ENCODE results near the gene CERS1. TPM values are rescaled to one million over a fixed set of nuclear protein-coding genes. Genes with fewer than 3 reads are reported as not detected.
"Not testable (repeated sequence)": the region's sequence is repeated elsewhere in the genome, so short reads cannot be mapped to it uniquely, and the experiment has no call there.

CERS1 gene
- total RNA-seq, 1 donor from 2014 or later, result not detected

DNA sequence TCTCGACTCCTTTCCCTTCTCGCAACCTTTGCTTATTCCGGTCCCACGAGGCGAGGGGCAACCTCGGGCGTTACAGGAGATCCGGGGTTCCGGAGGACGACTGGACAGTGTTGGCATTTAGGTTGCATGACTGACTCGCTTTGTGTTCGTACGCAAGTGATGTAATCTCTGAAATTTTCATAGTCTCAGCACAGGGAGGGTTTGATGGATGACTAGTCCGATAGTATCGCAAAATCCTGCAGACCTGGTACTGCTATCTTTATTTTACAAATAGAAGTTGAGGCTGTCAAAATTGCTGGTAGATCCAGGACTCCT lies 23.9 kb upstream of the CERS1 start:
- intact Hi-C loops (cut with micrococcal nuclease), result loop anchor here (1.0 to 5.0 kb wide), 14 partner anchors 12 to 400 kb away; partner anchors contain the start of genes ARMC6, BORCS8, CRTC1 and ELL

DNA sequence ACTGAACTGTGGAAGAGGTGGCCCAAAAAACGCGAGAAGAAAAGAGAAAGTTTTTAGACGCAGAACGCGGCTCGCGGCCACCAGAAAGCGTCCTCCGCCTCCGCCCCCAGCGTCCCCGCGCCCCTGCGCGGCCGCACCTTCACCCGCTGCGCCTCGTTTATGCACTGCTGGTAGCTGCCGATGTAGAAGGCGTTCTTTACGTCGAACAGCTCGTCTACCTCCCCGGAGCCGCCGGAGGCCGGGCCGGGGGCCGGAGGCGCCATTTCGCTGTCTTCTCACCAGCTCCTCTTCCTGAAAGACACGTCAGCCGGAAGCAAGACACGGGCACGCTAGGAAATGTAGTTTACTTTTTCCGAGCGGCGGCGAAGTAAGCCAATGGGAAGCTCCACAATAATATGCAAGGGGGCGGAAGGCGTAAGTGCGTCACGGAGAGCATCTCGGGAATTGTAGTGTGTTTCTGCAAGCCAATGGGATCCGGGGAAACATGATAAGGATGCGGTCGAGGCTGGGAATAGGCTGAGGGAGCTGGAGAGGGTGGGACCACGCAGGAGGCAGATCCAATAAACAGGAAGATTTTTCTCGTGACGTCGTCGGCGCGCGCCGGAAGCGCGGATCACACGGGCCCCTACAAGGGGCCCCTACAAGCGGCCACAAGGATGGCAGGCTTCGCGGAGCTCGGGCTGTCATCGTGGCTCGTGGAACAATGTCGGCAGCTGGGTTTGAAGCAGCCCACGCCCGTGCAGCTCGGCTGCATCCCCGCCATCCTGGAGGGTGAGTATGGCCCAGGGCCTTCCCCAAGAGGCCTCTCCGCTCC lies 23.3 kb upstream of the CERS1 start, which contains the start of the genes COPE and DDX49:
Gene COPE (minus strand): TSS at position 302 of the 814 bp plus-strand sequence. CDS start 39 bp downstream, at position 263.
Gene DDX49 (plus strand): TSS at position 630 of the 814 bp plus-strand sequence. CDS start 27 bp downstream, at position 657.
- intact Hi-C loops (cut with micrococcal nuclease), result loop anchor here (1.0 to 5.0 kb wide), 14 partner anchors 13 to 401 kb away; partner anchors contain the start of genes ARMC6, BORCS8, CRTC1 and ELL

DNA sequence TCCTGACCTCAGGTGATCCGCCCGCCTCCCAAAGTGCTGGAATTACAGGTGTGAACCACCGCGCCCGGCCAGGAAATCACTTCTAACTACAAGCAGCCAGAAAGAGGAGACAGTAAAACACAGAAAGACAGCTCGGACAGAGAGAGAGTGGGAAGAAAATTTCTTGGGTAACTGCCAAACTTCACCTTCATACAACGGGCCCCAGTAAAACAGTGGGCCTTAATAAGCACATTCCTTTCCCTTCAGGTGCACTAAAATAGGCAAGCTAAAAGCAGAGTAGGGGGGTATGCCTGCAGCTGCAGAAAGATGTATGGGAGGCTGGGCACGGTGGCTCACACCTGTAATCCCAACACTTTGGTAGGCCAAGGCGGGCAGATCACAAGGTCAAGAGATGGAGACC lies 21.6 kb upstream of the CERS1 start:
- intact Hi-C loops (cut with micrococcal nuclease), result loop anchor here (5.0 kb wide), 1 partner anchor 330 kb away; the partner anchor contains the start of gene REX1BD

DNA sequence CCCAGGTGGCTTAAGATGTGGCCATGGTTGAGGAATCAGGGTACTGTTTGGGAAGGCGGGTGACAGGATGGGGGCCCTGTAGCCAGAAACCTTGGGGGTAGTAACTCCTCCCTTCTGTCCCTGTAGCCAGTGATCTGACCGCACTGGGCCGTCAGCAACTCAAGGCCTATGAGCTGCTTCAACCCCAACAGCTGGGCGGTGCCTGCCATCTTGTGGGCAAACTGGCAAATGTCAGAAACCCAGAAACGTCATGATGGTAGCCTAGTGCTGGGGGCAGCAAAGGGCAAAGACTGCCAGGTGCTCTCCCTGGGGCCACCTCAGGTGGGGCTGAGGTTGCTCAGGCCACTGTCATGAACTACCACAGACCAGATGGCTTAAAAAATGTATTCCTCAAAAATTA lies 19.7 kb upstream of the CERS1 start:
- intact Hi-C loops (cut with micrococcal nuclease), result loop anchor here (5.0 kb wide), 1 partner anchor 328 kb away; the partner anchor contains the start of gene REX1BD

DNA sequence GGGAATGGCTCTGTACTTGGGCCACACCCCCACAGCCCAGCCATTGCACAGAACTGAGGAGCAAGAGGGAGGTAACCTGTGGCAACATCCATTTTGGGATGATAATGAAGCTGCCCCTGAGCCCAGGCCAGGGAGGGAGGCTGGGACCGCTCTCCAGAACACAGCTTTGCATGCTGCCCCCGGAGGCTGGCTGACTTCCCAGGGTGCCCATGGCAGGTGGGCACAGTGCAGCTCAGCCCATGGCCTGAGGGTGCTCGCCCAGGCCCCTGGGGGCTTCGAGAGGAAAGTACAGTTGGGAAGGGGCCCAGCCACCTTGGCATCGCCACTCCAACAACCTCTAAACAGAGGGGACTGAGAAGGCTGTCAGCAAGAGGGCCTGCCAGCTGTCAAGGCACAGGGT lies 17.5 kb upstream of the CERS1 start:
- intact Hi-C loops (cut with micrococcal nuclease), result no loop called here

DNA sequence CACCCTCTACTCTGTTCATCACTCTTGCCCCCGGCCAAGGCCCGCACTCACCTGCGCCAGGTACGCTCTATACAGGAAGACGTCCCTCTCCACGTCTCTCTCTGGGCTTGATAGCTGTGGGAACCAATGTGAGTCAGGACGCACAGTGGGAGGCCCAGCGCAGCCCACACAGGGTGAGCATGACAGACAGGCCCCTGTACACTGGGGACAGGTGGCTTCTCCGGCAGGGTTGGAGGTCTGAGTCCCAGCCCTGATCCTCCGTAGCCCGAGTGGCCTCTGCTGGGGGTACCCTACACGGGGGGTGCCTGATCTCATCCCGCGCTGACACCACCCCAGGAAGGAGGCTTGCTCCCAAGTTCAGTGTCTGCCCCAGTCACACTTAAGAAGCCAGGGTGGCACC lies 17.0 kb upstream of the CERS1 start:
- intact Hi-C loops (cut with micrococcal nuclease), result no loop called here

DNA sequence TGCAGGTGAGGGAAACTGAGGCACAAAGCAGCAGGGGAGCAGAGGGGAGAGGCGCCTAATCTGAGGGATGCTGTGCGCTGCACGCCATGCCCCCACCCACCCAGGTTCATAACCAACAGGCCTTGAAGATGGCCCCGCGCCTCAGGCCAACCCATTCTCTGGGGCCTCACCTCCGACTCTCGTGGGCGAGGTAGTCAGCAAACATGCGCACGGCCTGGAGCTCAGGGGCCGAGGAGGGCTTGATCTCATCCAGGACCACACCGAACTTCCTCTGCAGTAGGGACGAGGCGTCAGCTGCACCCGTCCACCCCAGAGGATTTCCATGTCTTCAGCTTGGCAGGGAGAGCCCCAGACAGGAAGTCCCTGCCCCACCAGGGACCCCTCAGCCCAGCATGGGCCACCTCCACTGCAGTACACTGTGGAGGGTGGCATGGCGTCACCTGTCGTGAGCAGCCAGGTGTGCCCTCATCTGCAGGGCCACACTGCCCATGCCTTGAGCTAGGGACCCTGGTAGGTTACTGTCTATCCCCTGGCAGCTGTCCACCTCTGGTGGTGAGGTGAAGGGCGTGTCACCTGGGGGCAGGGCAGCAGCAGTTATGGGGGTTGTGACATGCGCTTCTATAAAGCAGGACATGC lies 15.0 kb upstream of the CERS1 start:
- intact Hi-C loops (cut with micrococcal nuclease), result no loop called here

DNA sequence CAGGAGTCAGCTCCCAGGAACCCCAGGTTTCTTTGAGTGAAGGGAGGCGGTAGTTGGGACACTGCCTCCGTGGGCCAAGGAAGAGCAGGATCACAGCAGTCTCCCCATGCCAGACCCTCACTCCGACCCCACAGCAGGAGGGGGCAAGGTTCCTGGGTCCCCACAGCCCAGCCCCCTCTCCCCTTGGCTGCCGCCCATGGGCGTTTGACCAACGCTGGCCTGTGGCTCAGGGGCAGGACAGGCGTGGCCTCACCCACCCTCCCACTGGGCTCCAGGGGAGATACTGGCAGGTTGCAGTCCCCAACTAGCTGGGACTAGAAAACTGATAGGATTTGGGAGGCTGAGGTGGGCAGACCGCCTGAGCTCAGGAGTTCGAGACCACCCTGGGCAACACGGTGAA lies 14.1 kb upstream of the CERS1 start:
- intact Hi-C loops (cut with micrococcal nuclease), result no loop called here

DNA sequence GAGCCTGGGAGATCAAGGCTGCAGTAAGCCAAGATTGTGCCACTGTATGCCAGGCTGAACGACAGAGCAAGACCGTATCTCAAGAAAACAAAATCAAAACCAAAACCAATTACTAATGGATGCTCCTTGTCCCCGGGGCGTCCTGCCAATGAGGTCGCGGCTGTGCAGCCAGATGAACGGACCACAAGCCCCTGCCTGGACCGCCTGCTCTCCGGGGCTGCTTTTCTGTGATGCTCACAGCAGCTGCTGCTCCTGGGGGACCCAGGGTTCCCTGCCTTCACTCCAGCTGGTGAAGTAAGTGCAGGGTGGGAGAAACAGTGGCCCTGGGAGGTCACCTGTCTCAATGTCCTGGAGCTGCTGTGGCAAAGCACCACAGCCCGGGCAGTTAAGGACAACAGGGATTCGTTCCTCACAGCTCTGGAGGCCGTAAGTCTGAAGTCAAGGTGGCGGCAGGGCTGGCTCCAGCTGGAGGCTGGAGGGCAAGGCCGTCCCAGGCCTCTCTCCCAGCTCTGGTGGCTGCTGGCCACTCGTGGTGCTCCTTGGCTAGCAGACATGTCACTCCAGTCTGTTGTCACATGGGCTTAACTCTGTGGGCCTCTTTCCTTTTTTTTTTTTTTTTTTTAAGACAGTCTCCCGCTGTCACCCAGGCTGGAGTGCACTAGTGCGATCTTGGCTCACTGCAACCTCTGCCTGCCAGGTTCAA lies 13.1 kb upstream of the CERS1 start:
- intact Hi-C loops (cut with micrococcal nuclease), result no loop called here

DNA sequence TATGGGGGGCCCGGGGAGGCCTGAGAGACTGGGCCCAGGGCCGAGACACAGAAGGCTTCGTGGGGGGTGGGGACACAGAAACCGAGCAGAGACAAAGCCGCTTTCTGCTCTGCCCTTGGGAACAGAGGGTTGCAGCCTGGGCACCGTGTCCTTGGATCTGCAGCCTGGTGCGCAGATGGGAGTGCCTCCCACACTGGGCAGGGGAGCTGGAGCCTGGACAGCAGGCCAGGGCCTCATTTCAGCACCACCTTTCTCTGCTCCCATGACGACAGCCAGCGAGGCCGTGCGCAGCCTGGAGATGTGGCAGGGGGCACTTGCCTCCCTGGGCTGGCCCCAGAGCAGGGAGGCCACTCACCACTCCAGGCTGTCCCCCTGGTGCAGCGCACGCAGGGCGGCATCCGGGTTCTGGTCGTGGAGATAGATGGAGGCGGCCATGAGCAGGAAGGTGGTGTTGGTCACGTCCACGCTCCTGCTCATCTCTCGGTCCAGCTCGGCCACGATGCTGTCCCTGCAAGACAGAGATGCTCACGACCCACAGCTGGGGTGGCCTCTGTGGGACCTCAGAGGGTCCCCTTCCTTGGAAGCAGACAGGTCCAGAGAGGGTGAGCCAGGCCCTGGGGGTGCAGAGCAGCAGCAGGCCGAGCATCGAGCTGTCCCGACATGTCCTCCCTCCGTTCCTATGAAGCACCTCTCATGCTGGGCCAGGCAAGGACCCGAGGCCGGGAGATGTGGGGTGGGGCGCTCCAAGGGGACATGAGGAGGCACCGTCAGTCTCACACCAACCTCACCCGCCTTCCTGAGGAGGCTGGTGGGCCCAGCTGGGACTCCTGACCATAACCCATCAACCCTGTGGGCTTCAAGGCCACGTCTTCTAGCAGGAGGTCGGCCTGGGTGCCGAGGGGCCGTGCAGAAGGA lies 10.9 kb upstream of the CERS1 start:
- intact Hi-C loops (cut with micrococcal nuclease), result no loop called here

DNA sequence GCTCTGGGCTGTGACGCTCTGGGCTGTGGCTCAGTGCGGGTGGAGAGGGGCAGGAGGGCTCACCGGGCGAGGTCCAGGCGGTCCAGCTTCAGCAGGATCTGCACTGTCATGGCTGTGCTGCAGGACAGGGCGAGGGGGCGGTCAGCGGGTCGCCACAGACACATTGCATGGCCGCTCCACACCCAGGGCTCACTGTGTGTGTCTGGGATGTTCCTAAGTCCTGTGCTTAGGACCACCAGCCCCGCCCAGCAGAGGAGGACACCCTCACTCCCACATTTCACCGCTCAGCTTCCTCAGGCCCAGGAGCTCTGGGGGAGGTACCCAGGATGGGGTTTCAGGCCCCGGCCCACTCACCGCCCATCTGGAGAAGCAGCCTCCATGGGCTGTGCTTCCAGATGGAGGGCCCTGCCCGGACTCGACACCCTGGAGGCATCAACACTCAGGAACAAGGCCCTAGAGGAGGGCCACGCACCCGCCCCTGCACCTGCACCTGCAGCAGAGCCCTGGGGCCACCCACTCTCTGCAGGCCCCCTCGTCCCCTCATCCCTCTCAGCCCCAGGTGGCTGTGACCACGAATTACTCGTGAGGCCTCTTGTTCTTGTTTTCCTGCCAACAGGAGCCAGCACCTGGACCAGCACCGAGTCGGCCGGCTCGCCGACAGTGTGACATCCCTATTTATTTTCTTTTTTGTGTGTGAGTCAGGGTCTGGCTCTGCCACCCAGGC lies 9.7 kb upstream of the CERS1 start:
- intact Hi-C loops (cut with micrococcal nuclease), result no loop called here

DNA sequence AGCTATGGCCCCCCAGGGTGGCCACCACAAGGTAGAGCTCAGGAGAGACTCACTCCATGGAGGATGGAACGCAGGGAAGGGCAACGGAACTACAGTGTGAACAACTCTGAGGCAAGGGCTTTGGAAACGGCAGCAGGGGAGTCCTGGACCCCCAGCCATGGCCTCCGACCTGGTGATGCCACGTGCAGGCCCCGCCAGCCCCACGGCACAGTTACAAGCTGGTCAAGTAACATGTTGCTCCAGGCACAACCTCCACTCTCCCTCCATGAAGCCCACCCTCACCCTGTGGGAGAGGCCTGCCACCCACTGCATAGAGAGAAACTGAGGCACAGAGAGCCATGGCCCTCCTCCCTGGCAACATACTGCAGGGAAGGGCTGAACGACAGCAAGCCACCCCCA lies 9.1 kb upstream of the CERS1 start:
- intact Hi-C loops (cut with micrococcal nuclease), result no loop called here

DNA sequence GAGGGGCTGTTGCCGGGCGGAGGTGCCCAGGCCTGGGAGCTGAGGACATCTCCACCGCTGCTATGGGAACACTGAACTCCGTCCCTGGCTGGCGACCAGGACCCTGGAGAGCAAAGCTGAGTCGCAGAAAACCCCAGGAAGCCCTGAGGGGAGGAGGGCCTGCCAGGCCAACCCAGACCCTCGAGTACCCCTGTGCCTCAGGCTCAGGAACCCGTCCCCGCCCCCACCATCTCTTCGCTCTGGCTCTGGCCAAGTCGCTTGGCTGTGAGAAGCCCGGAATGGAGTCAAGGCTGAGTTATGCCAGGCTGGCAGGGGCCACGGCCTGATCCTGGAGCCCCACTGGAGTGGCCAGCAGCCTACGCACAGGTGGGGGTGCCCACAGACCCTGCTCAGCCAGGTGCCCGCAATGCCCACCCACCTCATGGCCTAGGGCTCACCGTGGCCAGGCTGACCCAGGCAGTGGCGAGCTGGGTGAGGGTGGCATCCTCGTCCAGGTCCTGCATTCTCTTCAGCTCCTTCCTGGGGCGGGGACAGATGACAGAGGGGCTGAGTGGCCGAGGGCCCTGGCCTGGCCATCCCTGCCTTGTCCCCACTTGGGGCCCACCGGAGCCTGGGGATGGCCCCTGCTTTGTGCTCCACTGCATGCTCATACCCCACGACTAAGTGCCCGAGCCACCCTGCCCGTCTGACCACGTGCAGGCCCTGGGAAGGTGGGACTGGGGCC lies 8.5 kb upstream of the CERS1 start:
- intact Hi-C loops (cut with micrococcal nuclease), result no loop called here

DNA sequence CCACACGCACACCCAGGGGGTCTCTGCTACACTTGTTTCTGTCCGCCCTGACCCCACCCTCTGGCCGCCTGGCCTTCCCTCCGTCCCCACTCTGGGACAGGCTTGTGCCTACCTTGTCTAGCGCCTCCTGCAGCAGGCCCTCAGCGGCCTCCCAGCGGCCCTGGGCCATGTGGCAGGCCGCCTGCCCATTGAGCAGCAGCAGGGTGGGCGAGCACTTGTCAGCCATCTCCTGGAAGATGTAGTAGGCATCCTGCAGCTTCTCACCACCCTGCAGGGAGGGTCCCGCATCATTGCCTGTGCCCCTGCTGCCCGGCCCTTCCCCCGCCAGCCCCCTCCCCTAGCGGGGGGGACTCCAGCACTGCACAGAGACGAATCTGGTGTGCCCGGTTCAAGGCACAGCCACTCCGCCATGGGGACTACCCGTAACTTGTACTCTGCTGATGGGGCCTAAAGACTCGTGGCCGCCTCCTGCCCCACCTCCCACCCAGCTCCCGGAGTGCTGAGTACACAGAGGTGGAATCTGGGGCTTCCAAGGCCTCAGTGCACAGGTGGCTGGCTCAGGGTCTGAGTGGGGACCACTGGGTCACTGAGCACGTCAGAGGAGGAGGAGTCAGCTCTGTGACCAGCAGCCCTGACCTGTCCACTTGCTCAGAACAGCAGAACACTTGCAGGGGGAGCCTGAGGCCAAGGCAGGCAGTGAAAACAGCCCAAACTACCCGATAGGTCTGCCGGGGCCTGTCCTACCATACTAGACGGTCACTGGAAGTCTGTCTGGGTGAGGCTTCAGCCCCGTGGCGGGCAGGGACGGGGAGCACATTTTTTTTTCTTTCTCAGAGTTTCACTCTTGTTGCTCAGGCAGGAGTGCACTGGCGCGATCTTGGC lies 7.4 kb upstream of the CERS1 start:
- intact Hi-C loops (cut with micrococcal nuclease), result no loop called here

DNA sequence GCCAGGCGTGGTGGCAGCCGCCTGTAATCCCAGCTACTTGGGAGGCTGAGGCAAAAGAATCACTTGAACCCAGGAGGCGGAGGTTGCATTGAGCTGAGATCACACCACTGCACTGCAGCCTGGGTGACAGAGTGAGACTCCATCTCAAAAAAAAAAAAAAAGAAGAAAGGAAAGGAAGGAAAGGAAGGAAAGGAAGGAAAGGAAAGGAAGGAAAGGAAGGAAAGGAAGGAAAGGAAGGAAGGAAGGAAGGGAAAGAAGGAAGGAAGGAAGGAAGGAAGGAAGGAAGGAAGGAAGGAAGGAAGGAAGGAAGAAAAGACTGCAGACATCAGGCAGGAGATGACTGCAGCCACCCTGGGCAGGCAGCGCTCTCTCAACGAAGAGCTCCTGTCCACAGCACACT lies 6.6 kb upstream of the CERS1 start:
- intact Hi-C loops (cut with micrococcal nuclease), result not testable (repeated sequence)

DNA sequence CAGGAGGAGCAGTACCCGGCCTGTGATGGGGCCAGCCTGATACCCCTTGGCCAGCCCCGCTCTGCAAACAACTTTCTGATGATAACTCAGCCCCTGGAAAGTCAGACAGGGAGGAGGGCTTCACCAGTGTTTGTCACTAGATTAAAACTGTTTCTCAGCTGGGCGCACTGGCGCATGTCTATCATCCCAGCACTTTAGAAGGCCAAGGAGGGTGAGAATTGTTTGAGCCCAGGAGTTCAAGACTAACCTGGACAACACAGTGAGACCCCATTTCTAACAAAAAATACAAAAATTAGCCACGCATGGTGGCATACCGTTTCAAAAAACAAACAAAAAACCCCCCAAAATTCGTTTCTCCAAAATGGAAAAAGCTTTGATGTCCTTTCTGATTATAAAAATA lies 5.5 kb upstream of the CERS1 start:
- intact Hi-C loops (cut with micrococcal nuclease), result no loop called here

DNA sequence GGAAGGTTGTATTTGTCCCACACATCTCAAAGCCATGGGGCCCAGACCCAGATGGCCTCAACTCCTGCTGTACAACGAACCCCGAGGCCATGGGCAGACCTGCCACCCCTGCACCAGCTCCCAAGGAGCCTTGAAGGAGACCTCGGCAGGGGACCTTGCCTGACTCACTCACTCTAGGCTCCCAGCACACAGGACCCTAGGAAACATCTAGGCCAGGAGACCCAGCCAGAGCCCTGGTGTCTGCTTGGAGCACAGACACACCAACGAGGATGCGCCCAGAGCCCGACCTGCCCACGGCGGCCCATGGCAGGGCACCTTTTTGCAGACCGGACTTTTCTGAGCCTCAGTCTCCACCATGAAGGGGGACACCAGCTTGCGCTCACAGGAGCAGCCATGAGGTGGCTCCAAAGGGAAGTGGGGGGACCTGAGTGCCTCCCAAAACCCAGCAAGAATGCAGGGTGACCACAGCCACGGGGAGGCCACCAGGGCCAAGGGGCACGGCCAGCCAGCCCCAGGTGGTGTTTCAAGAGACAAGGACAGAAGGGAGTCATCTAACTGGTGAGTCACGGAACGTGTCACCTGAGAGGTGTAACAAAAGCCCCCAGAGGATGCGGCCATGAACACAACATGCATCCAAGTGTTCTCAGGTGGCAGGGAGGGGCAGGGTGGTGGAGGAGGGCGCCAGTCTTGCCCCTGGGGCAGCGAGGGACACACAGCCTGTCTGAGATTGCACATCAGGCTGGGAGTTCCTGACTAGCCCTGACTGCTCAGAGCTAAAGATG lies 4.9 kb upstream of the CERS1 start:
- intact Hi-C loops (cut with micrococcal nuclease), result no loop called here
